Panc1 (cell line): ENCODE results near the gene POU2AF3.

Experiments
- CTCF ChIP-seq: fragments of 450-650 bp; IDR thresholded peaks from 2 replicates; pipeline ENCODE4 v1.5.1; 2017; ENCODE audit warnings: mild to moderate bottlenecking
- POLR2AphosphoS5 ChIP-seq: IDR thresholded peaks from 2 replicates; pipeline ENCODE4 v1.6.1; 2012; ENCODE audit warnings: mild to moderate bottlenecking, low read depth, low read length, moderate library complexity
- TF ChIP-seq, protein P1 (sequence below), 2 experiments: IDR thresholded peaks; 2 replicates each; pipeline ENCODE4 v1.6.1; 2011 to 2012; ENCODE audit warnings: low read depth in 2 of 2, control low read depth in 1 of 2, low read length in 1 of 2, mild to moderate bottlenecking in 1 of 2, moderate library complexity in 1 of 2; ENCODE audit not compliant: insufficient read depth in 1 of 2

DNA sequence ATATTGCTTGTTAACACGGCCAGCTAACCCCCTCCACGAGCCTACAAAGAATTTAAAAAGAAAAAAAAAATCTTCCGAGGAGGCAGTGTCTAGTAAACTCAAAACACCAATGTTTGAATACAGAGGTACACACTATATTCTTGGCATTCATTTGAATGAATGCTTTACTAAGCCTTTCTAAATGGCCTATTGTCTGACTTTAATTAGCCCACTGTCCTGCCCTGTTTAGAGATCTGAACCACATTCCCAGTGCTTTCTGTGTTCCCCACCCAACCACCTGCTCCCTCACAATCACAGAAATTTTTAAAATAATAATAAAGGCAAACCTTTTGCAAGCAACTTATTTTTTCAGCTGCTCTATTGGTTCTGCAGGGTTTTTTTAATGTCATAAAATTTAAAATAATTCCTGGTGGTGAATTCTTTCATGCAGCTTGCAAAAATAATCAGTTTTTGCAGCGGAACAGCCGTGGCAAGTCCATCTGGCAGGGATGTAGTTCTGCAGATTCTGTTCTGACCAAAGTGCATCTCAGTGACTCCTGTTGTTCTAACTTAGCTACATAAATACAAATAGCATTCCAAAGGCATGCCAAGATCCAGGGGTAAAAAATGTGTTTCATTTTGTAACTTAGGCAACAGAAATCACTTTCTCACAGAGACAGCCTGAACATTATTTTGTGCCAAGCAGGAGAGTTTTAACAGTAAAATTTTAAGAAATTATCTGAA lies 29.0 kb upstream of the POU2AF3 start:
- no peak for TF ChIP-seq CTCF
- TF ChIP-seq POLR2AphosphoS5, result no peak
- TF ChIP-seq, protein P1, sequence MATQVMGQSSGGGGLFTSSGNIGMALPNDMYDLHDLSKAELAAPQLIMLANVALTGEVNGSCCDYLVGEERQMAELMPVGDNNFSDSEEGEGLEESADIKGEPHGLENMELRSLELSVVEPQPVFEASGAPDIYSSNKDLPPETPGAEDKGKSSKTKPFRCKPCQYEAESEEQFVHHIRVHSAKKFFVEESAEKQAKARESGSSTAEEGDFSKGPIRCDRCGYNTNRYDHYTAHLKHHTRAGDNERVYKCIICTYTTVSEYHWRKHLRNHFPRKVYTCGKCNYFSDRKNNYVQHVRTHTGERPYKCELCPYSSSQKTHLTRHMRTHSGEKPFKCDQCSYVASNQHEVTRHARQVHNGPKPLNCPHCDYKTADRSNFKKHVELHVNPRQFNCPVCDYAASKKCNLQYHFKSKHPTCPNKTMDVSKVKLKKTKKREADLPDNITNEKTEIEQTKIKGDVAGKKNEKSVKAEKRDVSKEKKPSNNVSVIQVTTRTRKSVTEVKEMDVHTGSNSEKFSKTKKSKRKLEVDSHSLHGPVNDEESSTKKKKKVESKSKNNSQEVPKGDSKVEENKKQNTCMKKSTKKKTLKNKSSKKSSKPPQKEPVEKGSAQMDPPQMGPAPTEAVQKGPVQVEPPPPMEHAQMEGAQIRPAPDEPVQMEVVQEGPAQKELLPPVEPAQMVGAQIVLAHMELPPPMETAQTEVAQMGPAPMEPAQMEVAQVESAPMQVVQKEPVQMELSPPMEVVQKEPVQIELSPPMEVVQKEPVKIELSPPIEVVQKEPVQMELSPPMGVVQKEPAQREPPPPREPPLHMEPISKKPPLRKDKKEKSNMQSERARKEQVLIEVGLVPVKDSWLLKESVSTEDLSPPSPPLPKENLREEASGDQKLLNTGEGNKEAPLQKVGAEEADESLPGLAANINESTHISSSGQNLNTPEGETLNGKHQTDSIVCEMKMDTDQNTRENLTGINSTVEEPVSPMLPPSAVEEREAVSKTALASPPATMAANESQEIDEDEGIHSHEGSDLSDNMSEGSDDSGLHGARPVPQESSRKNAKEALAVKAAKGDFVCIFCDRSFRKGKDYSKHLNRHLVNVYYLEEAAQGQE (IDR thresholded peaks at IDR 0.05; ENCODE audit: insufficient read depth in 1 of 2, low read depth in 2 of 2, low read length in 1 of 2), result no peak
